K562 (cell line): ENCODE measurements around the gene FHIT. TPM values are rescaled to one million over a fixed set of nuclear protein-coding genes. Genes with fewer than 3 reads are reported as not detected.

Experiments used
- ATAC-seq: fragments of 200-7000 bp; cut with Tn5 transposase; 3 replicates; pipeline ENCODE4 v1.9.1; 2020; ENCODE audit warnings: moderate library complexity
- BruUV-seq: library from RNA; stranded (reverse); fragments of 400-500 nt; replicated peaks from 2 replicates; lab custom pipeline; 2021; lab: Mats Ljungman, UMichigan
- CTCF ChIA-PET: fragments of 300-600 bp; formaldehyde crosslinking; extraction: SDS; loops from one replicate; lab custom pipeline; 2021; ENCODE audit warnings: low intra/inter-chr PET ratio; lab: Yijun Ruan, JAX
- POLR2A ChIA-PET: fragments of 300-600, 350-650 bp; sonication (Branson Sonifier 250); formaldehyde crosslinking; extraction: SDS; loops from one replicate; lab custom pipeline; 2021; ENCODE audit warnings: antibody characterized with exemption, inconsistent platforms; lab: Yijun Ruan, JAX
- DNase-seq, 4 experiments: peaks; one replicate each; pipeline versions ENCODE4 v3.0.0 to v3.0.0-alpha.2; 2011 to 2018; ENCODE audit warnings: low spot score in 3 of 4, mixed read lengths in 3 of 4; ENCODE audit errors: extremely low read depth in 1 of 4
- FAIRE-seq: peaks from 2 replicates; lab custom pipeline; 2011; peaks lifted over from hg19 to GRCh38; lab: Jason Lieb, UNC
- H2AFZ ChIP-seq: 2 replicates; pipeline ENCODE4 v1.6.0; 2011; ENCODE audit warnings: low read depth, low read length, control low read depth, inconsistent platforms
- H3K27ac ChIP-seq: fragments of 200-600 bp; 3 replicates; pipeline ENCODE4 v1.8.0; 2011; ENCODE audit warnings: low read depth, mild to moderate bottlenecking, control low read depth, inconsistent platforms, low read length, moderate library complexity, mixed read lengths; ENCODE audit errors: extremely low read depth
- H3K27me3 ChIP-seq, 2 experiments: fragments of 300-600 bp in 1 of 2; 2 replicates in 1 of 2; 3 replicates in 1 of 2; pipeline versions ENCODE4 v1.6.0 to v1.8.0; 2011; ENCODE audit warnings: inconsistent platforms in 2 of 2, low read length in 2 of 2, mild to moderate bottlenecking in 1 of 2, mixed read lengths in 1 of 2, moderate library complexity in 1 of 2; ENCODE audit not compliant: control insufficient read depth in 2 of 2, insufficient read depth in 2 of 2
- H3K36me3 ChIP-seq: fragments of 300-600 bp; 3 replicates; pipeline ENCODE4 v1.8.0; 2011; ENCODE audit warnings: mild to moderate bottlenecking, low read length, inconsistent platforms; ENCODE audit not compliant: control insufficient read depth, insufficient read depth
- H3K4me1 ChIP-seq, 2 experiments: fragments of 200-600 bp in 1 of 2; replicated peaks in 1 of 2; 2 replicates in 1 of 2; 3 replicates in 1 of 2; pipeline versions ENCODE4 v1.5.1 to v1.8.0; 2011; ENCODE audit warnings: inconsistent platforms in 2 of 2, low read length in 2 of 2, mild to moderate bottlenecking in 1 of 2, mixed read lengths in 1 of 2, moderate library complexity in 1 of 2; ENCODE audit not compliant: control insufficient read depth in 2 of 2, insufficient read depth in 2 of 2
- H3K4me2 ChIP-seq: 2 replicates; pipeline ENCODE4 v1.6.1; 2011; ENCODE audit warnings: low read length, control low read depth, inconsistent platforms, mixed read lengths; ENCODE audit not compliant: insufficient read depth
- H3K4me3 ChIP-seq: fragments of 200-600 bp; sonication (generic), shearing (Covaris generic); 2 replicates; pipeline ENCODE4 v1.5.1; 2016; ENCODE audit warnings: control low read depth, inconsistent platforms
- H3K79me2 ChIP-seq: fragments of 200-600 bp; 3 replicates; pipeline ENCODE4 v1.8.0; 2011; ENCODE audit warnings: low read length, inconsistent platforms; ENCODE audit not compliant: control insufficient read depth, insufficient read depth
- H3K9ac ChIP-seq, 2 experiments: 2 replicates each; pipeline versions ENCODE4 v1.6.0 to v1.6.1; 2011; ENCODE audit warnings: low read depth in 2 of 2, low read length in 2 of 2, control low read depth in 1 of 2, inconsistent platforms in 1 of 2, mild to moderate bottlenecking in 1 of 2, mixed read lengths in 1 of 2; ENCODE audit not compliant: insufficient read depth in 1 of 2
- H3K9me1 ChIP-seq: one replicate; pipeline ENCODE4 v1.6.0; 2011; ENCODE audit warnings: inconsistent platforms, mild to moderate bottlenecking, low read length, moderate library complexity; ENCODE audit not compliant: control insufficient read depth, insufficient read depth
- H3K9me3 ChIP-seq: replicated peaks from 2 replicates; pipeline ENCODE4 v1.5.1; 2011; ENCODE audit warnings: low read depth, low read length, inconsistent platforms; ENCODE audit not compliant: control insufficient read depth, insufficient read depth
- H4K20me1 ChIP-seq: replicated peaks from 2 replicates; pipeline ENCODE4 v1.6.1; 2011; ENCODE audit warnings: low read length, inconsistent platforms, mixed read lengths; ENCODE audit not compliant: control insufficient read depth, insufficient read depth
- BMI1 ChIP-seq: fragments of 150-350 bp; IDR thresholded peaks from 2 replicates; pipeline ENCODE4 v1.6.1; 2014; ENCODE audit warnings: low read length
- ELK3 ChIP-seq: fragments of 450-650 bp; formaldehyde crosslinking; IDR thresholded peaks from 2 replicates; pipeline ENCODE4 v1.4.0; 2020; ENCODE audit warnings: mild to moderate bottlenecking
- ID3 ChIP-seq, 2 experiments: fragments of 250-450 bp in 1 of 2; fragments of 450-650 bp in 1 of 2; sonication (Bioruptor Pico) in 1 of 2; IDR thresholded peaks; 2 replicates each; pipeline versions ENCODE4 v1.6.1 to v1.8.0; 2016 to 2021; ENCODE audit warnings: mild to moderate bottlenecking in 2 of 2, moderate library complexity in 2 of 2, missing compliant biosample characterization in 1 of 2, missing genetic modification characterization in 1 of 2
- RFX5 ChIP-seq: IDR thresholded peaks from 2 replicates; pipeline ENCODE4 v1.6.1; 2011; ENCODE audit warnings: low read depth, mild to moderate bottlenecking, improper control_type of control experiment, low read length
- SRSF3 ChIP-seq: fragments of 200-400 bp; formaldehyde crosslinking; IDR thresholded peaks from 2 replicates; pipeline ENCODE4 v1.6.1; 2016; ENCODE audit warnings: mild to moderate bottlenecking, low read length, moderate library complexity; ENCODE audit not compliant: insufficient read depth
- ZBTB34 ChIP-seq: fragments of 250-450 bp; sonication (Bioruptor Pico); IDR thresholded peaks from 2 replicates; pipeline ENCODE4 v1.8.0; 2021; ENCODE audit warnings: mild to moderate bottlenecking, moderate library complexity
- ZBTB49 ChIP-seq: sonication (generic); formaldehyde crosslinking; IDR thresholded peaks from 2 replicates; pipeline ENCODE4 v1.8.0; 2022; ENCODE audit warnings: missing genetic modification reagents, mild to moderate bottlenecking, borderline replicate concordance
- ZNF398 ChIP-seq: fragments of 250-450 bp; sonication (Bioruptor Pico); IDR thresholded peaks from 2 replicates; pipeline ENCODE4 v1.8.0; 2021; ENCODE audit warnings: moderate library complexity, mild to moderate bottlenecking, inconsistent platforms
- WGBS: fragments of 100-300 bp; shearing (Covaris generic); methylation state at CpG from one replicate; pipeline ENCODE4 v1.1.6; 2016; ENCODE audit warnings: low coverage, mixed read lengths; ENCODE audit not compliant: insufficient coverage; ENCODE audit errors: missing lambda C conversion rate; 5-methylcytosine and 5-hydroxymethylcytosine counted together
- in situ Hi-C: fragments of 300-500 bp; cut with MboI; formaldehyde crosslinking; loops from 4 replicates; pipeline ENCODE4 v1.15.0; 2018; ENCODE audit warnings: inconsistent platforms, mixed read lengths
- intact Hi-C: fragments of 100-400 bp; cut with micrococcal nuclease; formaldehyde crosslinking; loops from 2 replicates; pipeline ENCODE4 v1.14.2; 2022
- polyA plus RNA-seq, 8 experiments: library from polyadenylated mRNA; depleted of rRNA in 4 of 8; stranded (reverse) in 5 of 8; unstranded in 3 of 8; fragments of >200 nt; fragmentation: Nextera tagmentation in 2 of 8; fragmentation: Illumina TruSeq in 1 of 8; extraction: Ambion mirVana in 2 of 8; extraction: Trizol in 1 of 8; gene quantifications; 2 replicates each; pipeline versions ENCODE4 v1.2.1 to v1.2.3, GENCODE V29; 2011 to 2014; ENCODE audit warnings: inconsistent platforms in 1 of 8, missing spikeins in 1 of 8
- total RNA-seq, 7 experiments: library from RNA; depleted of rRNA in 6 of 7; stranded (reverse); fragments of >200 nt in 6 of 7; fragmentation: Illumina TruSeq in 2 of 7; extraction: Trizol in 2 of 7; gene quantifications; 2 replicates each; pipeline versions ENCODE4 v1.2.1 to v1.2.3, GENCODE V29; 2011 to 2021; ENCODE audit warnings: low replicate concordance in 1 of 7

The FHIT gene
- total and polyA plus RNA-seq, 9 of the 15 experiments (the other 6 are each of a cell fraction or from before 2014, with no cell fraction given), result 1.7 to 9.1 (median 4.3) TPM

- TF ChIP-seq ZNF398 (CRISPR knock-in tag) (no peak), ELK3 (CRISPR knock-in tag) (no peak)
Measured at GRCh38 chr3:60504827-60505457, 746.3 kb downstream of the FHIT start (continued).

GRCh38 chr3:60501314-60501713, 749.9 kb downstream of the FHIT start:
- H3K27me3 ChIP-seq, result no peaks in the 10 kb centered on the region
- intact Hi-C loops, result no loop called here
- DNase-seq, result no peak
- ATAC-seq, result no peak
- POLR2A ChIA-PET, result no interaction called here
- no peak overlapping the region for H2AFZ ChIP-seq
- in situ Hi-C loops, result no loop called here
- no peaks in the 10 kb centered on the region for H4K20me1 ChIP-seq
- H3K4me1 ChIP-seq, result no peaks in the 10 kb centered on the region
- 48% methylated on average over 6 of the region's 6 CpGs for WGBS
- H3K4me3 ChIP-seq, result no peak overlapping the region
- H3K9ac ChIP-seq, result no peak overlapping the region
- CTCF ChIA-PET, result no interaction called here
- no peak for FAIRE-seq
- no peaks in the 10 kb centered on the region for H3K36me3 ChIP-seq
- no peaks in the 10 kb centered on the region for H3K9me3 ChIP-seq
- H3K4me2 ChIP-seq, result no peak overlapping the region
- no peak overlapping the region for H3K27ac ChIP-seq
- TF ChIP-seq ID3 (CRISPR knock-in tag; IDR thresholded peaks at IDR 0.05), result no peak
- TF ChIP-seq ID3 (tag; IDR thresholded peaks at IDR 0.05), result no peak
- no peak for TF ChIP-seq SRSF3
- no peak for TF ChIP-seq RFX5
- no peak for TF ChIP-seq ZBTB34 (CRISPR knock-in tag)
- no peak for TF ChIP-seq ZBTB49 (CRISPR knock-in tag)
- no peak for TF ChIP-seq BMI1
- no peaks in the 10 kb centered on the region for H3K9me1 ChIP-seq
- H3K79me2 ChIP-seq, result no peaks in the 10 kb centered on the region
- BruUV-seq, result no TSS peak
